Fibroblast of mammary gland (primary cell): ENCODE measurements around the gene P3H3.

Experiments used
- DNase-seq: peaks from one replicate; pipeline ENCODE4 v3.0.0-alpha.2; 2010; ENCODE audit warnings: low read depth
- H3K4me3 ChIP-seq: 2 replicates; pipeline ENCODE4 v1.5.1; 2011; ENCODE audit warnings: low read depth, mild to moderate bottlenecking, low read length, moderate library complexity; ENCODE audit not compliant: control insufficient read depth
- CTCF ChIP-seq: conservative IDR thresholded peaks from 2 replicates; pipeline ENCODE4 v1.5.1; 2011; ENCODE audit warnings: low read depth, low read length, inconsistent platforms; ENCODE audit not compliant: control insufficient read depth, insufficient read depth

The P3H3 gene

GRCh38 chr12:6788972-6789924, 39.0 kb upstream of the P3H3 start, which contains the start of gene CD4:
Gene CD4 (plus strand): TSS chr12:6789528. CDS start chr12:6800139, 10,611 bp downstream.
- no peak for TF ChIP-seq CTCF
- H3K4me3 ChIP-seq, result no peak within 1 kb of the TSS
- no peak for DNase-seq

GRCh38 chr12:6790496-6791150, 37.6 kb upstream of the P3H3 start:
- H3K4me3 ChIP-seq, result no peak overlapping the region
- DNase-seq, result no peak
- no peak for TF ChIP-seq CTCF

- TF ChIP-seq CTCF, result no peak
- DNase-seq, result no peak
- no peak overlapping the region for H3K4me3 ChIP-seq
Measured at GRCh38 chr12:6791931-6792520, 36.2 kb upstream of the P3H3 start.

- TF ChIP-seq CTCF, result no peak
- no peak overlapping the region for H3K4me3 ChIP-seq
- no peak for DNase-seq
Measured at GRCh38 chr12:6792522-6793201, 35.5 kb upstream of the P3H3 start.

- no peak for DNase-seq
- no peak overlapping the region for H3K4me3 ChIP-seq
- no peak for TF ChIP-seq CTCF
Measured at GRCh38 chr12:6795088-6795487, 33.1 kb upstream of the P3H3 start.

GRCh38 chr12:6796576-6796975, 31.6 kb upstream of the P3H3 start:
- no peak for DNase-seq
- H3K4me3 ChIP-seq, result no peak overlapping the region
- no peak for TF ChIP-seq CTCF
